Measurements from ENCODE around the gene TYW3.

DNA sequence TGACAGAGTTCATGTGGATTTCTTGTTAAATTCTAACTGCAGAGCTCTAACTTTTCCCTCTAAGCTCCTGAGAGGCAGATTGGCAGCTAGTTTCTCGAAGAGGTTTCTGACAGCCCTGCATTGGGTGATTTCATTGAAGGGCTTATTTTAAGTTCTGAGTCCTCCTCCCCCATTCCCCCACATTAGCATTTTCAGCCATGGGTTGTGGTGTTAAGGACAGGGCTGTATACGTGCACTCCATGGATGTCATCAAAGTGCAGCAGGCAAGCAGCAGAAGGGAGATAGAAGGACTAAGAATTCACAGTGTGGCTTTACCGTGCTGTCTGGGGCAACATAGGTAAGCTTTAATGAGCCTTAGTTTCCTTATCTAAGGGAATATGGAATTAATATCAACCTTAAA, 19.1 kb upstream of the TYW3 start:
- TF ChIP-seq EP300 (IDR thresholded peaks at IDR 0.05; ENCODE audit: borderline replicate concordance) (no peak), YY1 (IDR thresholded peaks at IDR 0.05; ENCODE audit: low read depth) (no peak), CEBPB (IDR thresholded peaks at IDR 0.05) (no peak), TAF1 (IDR thresholded peaks at IDR 0.05; ENCODE audit: low read depth) (no peak), ZBTB7A (IDR thresholded peaks at IDR 0.05; ENCODE audit: low read depth) (no peak), FOXM1 (IDR thresholded peaks at IDR 0.05; ENCODE audit: borderline replicate concordance, low read depth) (no peak), TEAD4 (IDR thresholded peaks at IDR 0.05) (no peak), CREB1 (IDR thresholded peaks at IDR 0.05; ENCODE audit: low read depth) (no peak), RAD21 (IDR thresholded peaks at IDR 0.05; ENCODE audit: low read depth) (no peak)
- TF ChIP-seq, protein P1, sequence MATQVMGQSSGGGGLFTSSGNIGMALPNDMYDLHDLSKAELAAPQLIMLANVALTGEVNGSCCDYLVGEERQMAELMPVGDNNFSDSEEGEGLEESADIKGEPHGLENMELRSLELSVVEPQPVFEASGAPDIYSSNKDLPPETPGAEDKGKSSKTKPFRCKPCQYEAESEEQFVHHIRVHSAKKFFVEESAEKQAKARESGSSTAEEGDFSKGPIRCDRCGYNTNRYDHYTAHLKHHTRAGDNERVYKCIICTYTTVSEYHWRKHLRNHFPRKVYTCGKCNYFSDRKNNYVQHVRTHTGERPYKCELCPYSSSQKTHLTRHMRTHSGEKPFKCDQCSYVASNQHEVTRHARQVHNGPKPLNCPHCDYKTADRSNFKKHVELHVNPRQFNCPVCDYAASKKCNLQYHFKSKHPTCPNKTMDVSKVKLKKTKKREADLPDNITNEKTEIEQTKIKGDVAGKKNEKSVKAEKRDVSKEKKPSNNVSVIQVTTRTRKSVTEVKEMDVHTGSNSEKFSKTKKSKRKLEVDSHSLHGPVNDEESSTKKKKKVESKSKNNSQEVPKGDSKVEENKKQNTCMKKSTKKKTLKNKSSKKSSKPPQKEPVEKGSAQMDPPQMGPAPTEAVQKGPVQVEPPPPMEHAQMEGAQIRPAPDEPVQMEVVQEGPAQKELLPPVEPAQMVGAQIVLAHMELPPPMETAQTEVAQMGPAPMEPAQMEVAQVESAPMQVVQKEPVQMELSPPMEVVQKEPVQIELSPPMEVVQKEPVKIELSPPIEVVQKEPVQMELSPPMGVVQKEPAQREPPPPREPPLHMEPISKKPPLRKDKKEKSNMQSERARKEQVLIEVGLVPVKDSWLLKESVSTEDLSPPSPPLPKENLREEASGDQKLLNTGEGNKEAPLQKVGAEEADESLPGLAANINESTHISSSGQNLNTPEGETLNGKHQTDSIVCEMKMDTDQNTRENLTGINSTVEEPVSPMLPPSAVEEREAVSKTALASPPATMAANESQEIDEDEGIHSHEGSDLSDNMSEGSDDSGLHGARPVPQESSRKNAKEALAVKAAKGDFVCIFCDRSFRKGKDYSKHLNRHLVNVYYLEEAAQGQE (IDR thresholded peaks at IDR 0.05; ENCODE audit: low read depth): no peak
- TF ChIP-seq, protein P2, sequence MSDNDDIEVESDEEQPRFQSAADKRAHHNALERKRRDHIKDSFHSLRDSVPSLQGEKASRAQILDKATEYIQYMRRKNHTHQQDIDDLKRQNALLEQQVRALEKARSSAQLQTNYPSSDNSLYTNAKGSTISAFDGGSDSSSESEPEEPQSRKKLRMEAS (IDR thresholded peaks at IDR 0.05): no peak
- TF ChIP-seq, protein P3, sequence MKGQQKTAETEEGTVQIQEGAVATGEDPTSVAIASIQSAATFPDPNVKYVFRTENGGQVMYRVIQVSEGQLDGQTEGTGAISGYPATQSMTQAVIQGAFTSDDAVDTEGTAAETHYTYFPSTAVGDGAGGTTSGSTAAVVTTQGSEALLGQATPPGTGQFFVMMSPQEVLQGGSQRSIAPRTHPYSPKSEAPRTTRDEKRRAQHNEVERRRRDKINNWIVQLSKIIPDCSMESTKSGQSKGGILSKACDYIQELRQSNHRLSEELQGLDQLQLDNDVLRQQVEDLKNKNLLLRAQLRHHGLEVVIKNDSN (IDR thresholded peaks at IDR 0.05): no peak

All from Ishikawa (cell line).